HUES6 (cell line): ENCODE measurements around the gene ALG5.

Source experiments
- H3K27ac ChIP-seq: 2 replicates; pipeline ENCODE4 v1.7.0; 2013; ENCODE audit warnings: low read depth, mild to moderate bottlenecking, low read length, inconsistent platforms
- H3K27me3 ChIP-seq: 2 replicates; pipeline ENCODE4 v1.6.1; 2013; ENCODE audit warnings: low read length; ENCODE audit not compliant: control insufficient read depth, insufficient read depth
- H3K36me3 ChIP-seq: 2 replicates; pipeline ENCODE4 v1.6.1; 2013; ENCODE audit warnings: low read length; ENCODE audit not compliant: control insufficient read depth, insufficient read depth
- H3K4me1 ChIP-seq: 2 replicates; pipeline ENCODE4 v1.6.1; 2013; ENCODE audit warnings: low read length; ENCODE audit not compliant: control insufficient read depth, insufficient read depth
- H3K4me3 ChIP-seq: 2 replicates; pipeline ENCODE4 v1.5.1; 2013; ENCODE audit warnings: low read depth, low read length
- H3K9ac ChIP-seq: one replicate; pipeline ENCODE4 v1.6.1; 2013; ENCODE audit warnings: mild to moderate bottlenecking, low read length
- H3K9me3 ChIP-seq: 2 replicates; pipeline ENCODE4 v1.6.1; 2013; ENCODE audit warnings: low read depth, low read length; ENCODE audit not compliant: control insufficient read depth, insufficient read depth

ALG5 gene

DNA sequence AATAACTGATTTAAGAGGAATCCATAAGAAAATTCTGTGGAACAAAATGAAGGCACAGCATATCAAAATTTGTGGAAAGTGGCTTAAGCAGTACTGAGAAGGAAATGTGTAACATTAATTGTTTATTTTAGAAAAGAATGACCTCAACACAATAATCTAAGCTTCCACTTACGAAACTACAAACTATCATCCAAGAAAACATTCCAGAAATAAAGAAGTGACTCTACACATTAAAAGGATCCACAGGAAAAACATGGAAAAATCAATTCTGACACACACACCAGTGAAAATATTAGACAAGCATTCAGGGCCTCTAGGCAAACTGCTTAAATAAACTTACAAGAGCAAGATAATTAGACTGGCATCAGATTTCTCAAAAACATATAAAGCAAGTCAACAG is 15.5 kb upstream of the ALG5 start:
- peaks cover 94% of the 10 kb centered on the region for H3K36me3 ChIP-seq
- H3K4me1 ChIP-seq = no peaks in the 10 kb centered on the region
- no peak overlapping the region for H3K9ac ChIP-seq

DNA sequence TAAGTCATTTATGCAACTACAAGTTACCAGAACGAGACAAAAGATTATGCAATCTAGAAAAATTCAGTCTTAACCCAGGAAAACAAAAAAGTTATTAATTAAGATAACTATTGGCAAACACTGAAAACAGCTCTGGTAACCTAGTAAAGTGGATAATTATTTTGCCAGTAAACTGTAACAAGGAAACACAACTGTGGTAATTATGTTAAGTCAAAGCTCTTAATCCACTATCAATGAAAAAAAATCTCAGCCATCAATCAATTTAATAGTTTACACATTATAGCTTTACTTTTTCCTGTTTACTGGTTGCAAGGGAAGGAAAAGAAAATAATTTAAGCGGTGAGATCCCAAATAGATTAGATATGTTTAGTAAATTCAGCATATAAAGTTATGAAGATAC is 12.6 kb upstream of the ALG5 start:
- Histone ChIP-seq H3K27ac (no peak overlapping the region), H3K9me3 (no peaks in the 10 kb centered on the region), H3K4me3 (no peak overlapping the region), H3K36me3 (peaks cover 97% of the 10 kb centered on the region), H3K9ac (no peak overlapping the region), H3K27me3 (no peaks in the 10 kb centered on the region), H3K4me1 (no peaks in the 10 kb centered on the region)

More for the DNA sequence above, 15.5 kb upstream of the ALG5 start:
- no peak overlapping the region for H3K27ac ChIP-seq
- no peaks in the 10 kb centered on the region for H3K27me3 ChIP-seq
- no peak overlapping the region for H3K4me3 ChIP-seq
- no peaks in the 10 kb centered on the region for H3K9me3 ChIP-seq

DNA sequence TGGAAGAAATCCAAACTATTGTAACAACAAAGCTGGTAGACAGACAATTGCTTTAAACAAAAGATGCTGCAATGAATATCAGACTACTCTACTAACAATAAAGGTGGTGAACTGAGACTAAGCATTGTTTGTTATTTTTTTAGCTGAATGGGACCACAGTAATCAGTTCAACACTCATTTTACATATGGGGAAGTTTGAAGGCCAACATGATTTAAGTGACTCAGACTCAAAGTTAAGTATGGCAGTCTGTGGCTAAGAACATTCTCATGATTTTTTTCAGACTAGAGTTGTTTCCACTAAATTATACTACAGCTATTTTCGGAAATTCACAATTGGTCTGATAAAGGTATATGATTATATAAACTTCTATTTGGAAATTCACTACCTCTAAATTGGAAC is 11.9 kb upstream of the ALG5 start:
- H3K9me3 ChIP-seq = no peaks in the 10 kb centered on the region
- no peak overlapping the region for H3K9ac ChIP-seq
- H3K4me3 ChIP-seq = no peak overlapping the region
- no peaks in the 10 kb centered on the region for H3K4me1 ChIP-seq
- no peak overlapping the region for H3K27ac ChIP-seq
- H3K27me3 ChIP-seq = no peaks in the 10 kb centered on the region
- H3K36me3 ChIP-seq = peaks cover 99% of the 10 kb centered on the region

DNA sequence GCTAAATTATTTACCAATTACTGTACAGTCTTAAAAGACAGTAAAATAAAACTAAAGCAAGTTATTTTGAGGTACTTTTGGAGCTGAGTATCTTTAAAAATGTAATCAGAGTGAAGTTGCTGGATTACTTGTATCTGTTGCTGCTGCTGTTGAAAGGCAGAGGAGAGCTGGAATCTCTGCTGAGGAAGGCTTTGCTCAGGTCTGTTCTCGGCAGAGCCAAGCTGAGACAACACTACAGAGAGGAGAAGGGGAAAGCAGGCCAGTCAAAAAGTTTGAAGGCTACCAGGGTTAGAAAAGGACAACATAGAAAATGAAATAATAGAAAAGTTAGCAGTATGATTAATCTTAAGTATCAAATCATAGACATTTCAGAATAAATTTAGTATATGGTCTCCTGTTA is 11.3 kb upstream of the ALG5 start:
- no peaks in the 10 kb centered on the region for H3K9me3 ChIP-seq
- no peak overlapping the region for H3K9ac ChIP-seq
- H3K27ac ChIP-seq = no peak overlapping the region
- H3K27me3 ChIP-seq = no peaks in the 10 kb centered on the region
- no peaks in the 10 kb centered on the region for H3K4me1 ChIP-seq
- peaks cover 99% of the 10 kb centered on the region for H3K36me3 ChIP-seq
- no peak overlapping the region for H3K4me3 ChIP-seq

DNA sequence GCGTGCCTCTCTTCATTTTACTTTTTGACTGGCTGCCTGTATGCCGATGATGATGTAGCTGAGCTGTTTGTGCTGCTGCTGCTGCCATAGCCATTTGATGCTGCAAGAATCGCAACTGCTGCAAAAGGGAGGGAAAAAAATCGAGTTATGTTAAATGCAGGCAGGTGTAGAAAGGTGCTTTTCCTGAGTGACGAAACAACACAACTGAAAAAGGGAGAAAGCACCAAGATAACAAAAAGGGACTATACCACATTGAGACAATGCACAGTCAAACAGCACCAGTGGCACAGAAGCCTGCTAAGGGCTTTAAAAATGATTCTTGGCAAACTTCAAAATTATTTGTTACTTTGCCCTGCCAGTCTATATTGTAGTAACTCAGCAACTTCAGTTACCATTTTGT is 10.6 kb upstream of the ALG5 start:
- Histone ChIP-seq H3K27me3 (no peaks in the 10 kb centered on the region), H3K9me3 (no peaks in the 10 kb centered on the region), H3K4me3 (no peak overlapping the region), H3K27ac (peak overlapping the region; percentile 26; the same call in 1 of the 2 replicates), H3K4me1 (no peaks in the 10 kb centered on the region), H3K9ac (no peak overlapping the region), H3K36me3 (peaks cover 100% of the 10 kb centered on the region)

DNA sequence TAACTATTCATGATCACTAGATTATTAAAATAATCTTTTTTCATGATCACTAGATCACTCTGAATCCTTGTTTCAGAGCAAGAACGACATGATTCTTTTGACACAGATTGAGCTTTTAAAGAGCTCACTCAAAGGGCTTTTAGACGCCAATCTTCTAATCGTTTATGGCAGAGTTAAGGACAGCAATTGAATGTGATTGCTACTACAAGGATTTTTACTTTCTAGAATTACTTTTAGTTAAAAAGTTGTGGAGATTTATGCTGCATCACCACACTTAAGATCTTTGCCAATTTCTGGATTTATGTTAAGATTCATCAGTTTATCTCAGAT is 2.7 kb upstream of the ALG5 start:
- Histone ChIP-seq H3K36me3 (peaks cover 42% of the 10 kb centered on the region), H3K9ac (peak overlapping the region; percentile 100), H3K27me3 (no peaks in the 10 kb centered on the region), H3K4me3 (peak overlapping the region; percentile 99), H3K27ac (peak overlapping the region; percentile 95; the same call in 1 of the 2 replicates), H3K9me3 (no peaks in the 10 kb centered on the region), H3K4me1 (peaks cover 6% of the 10 kb centered on the region; the same call in 1 of the 2 replicates)

DNA sequence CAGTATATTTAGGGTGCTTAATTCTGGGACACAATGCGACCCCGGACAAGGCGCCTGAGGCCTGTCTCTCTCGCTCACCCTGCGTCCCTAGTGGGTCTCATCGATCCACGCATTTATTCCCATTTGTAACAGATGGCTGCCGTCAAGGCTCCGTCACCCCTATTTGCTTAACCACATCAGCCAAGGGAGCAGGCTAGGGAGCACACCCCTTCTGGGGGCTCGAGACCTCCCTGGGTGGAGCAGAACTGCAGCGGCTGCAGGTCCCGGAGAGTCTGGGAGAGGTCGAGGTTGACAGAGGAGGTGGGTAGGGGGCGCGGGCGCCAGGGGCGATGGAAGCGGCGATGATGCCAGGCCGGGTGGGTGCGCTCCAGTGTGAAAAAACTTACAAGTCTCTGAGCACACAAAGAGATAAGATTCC is 507 bp downstream of the ALG5 start:
- Histone ChIP-seq H3K4me1 (peaks cover 6% of the 10 kb centered on the region; the same call in 1 of the 2 replicates), H3K4me3 (peak overlapping the region; percentile 99), H3K27me3 (no peaks in the 10 kb centered on the region), H3K27ac (peak overlapping the region; percentile 77; the same call in 1 of the 2 replicates), H3K9me3 (no peaks in the 10 kb centered on the region), H3K9ac (peak overlapping the region; percentile 93), H3K36me3 (peaks cover 26% of the 10 kb centered on the region)

DNA sequence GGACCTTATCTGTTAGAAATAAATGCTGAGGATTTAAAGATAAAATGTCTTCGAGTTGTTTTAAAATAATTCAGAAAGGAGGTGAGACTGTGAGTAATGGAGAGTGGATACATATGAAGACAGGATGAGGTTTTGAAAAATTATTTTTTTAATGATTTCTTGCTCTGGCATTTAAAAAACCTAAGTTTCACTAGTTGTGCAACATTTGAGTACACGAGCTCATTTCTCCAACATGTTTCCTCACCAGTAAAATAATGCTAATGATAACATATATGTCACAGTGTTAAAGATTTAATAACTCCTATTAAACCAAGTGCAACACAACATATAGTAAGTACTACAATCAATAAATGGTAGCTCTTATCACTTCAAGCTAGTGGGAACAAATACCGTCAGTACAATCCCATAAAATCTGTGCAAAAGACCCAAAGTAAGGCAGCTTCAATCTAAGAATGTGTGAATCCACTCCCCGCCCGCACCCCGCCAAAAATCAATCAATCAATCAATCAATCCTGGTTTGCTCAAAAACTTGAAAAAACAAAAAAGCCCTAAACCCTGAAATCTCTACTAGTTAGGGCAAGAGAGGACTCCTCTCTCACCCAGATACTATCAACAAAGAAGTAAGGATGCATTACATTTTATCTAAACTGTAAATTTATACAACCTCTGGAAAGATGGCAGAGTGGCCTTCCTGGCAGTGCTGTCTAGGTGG is 1.3 kb downstream of the ALG5 start:
- peak overlapping the region; percentile 93 for H3K9ac ChIP-seq
- H3K27me3 ChIP-seq = no peaks in the 10 kb centered on the region
- H3K4me1 ChIP-seq = peaks cover 6% of the 10 kb centered on the region; the same call in 1 of the 2 replicates
- H3K36me3 ChIP-seq = peaks cover 26% of the 10 kb centered on the region
- no peak overlapping the region for H3K27ac ChIP-seq
- H3K9me3 ChIP-seq = no peaks in the 10 kb centered on the region
- peak overlapping the region; percentile 99 for H3K4me3 ChIP-seq

DNA sequence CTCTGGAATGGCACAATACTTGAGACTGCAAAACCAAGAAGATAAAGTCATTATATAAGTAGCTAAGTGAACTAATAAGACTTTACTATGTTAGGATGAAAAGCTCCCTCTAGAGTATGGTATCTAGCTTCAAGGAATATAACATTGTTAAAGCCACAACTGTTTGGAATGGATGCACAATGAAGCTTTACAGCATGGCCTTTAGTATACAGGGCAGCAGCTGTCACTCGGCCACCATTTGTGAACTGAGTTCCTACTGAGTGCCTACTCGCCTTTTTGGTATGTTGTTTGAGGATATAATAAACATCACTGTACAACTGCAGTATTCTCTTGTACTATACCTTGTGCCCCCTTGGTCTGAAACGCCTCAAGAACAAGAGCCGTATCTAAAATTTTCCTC is 6.8 kb downstream of the ALG5 start:
- no peak overlapping the region for H3K27ac ChIP-seq
- H3K27me3 ChIP-seq = no peaks in the 10 kb centered on the region
- H3K9ac ChIP-seq = no peak overlapping the region
- peaks cover 77% of the 10 kb centered on the region for H3K36me3 ChIP-seq
- H3K9me3 ChIP-seq = no peaks in the 10 kb centered on the region
- no peaks in the 10 kb centered on the region for H3K4me1 ChIP-seq
- H3K4me3 ChIP-seq = no peak overlapping the region

DNA sequence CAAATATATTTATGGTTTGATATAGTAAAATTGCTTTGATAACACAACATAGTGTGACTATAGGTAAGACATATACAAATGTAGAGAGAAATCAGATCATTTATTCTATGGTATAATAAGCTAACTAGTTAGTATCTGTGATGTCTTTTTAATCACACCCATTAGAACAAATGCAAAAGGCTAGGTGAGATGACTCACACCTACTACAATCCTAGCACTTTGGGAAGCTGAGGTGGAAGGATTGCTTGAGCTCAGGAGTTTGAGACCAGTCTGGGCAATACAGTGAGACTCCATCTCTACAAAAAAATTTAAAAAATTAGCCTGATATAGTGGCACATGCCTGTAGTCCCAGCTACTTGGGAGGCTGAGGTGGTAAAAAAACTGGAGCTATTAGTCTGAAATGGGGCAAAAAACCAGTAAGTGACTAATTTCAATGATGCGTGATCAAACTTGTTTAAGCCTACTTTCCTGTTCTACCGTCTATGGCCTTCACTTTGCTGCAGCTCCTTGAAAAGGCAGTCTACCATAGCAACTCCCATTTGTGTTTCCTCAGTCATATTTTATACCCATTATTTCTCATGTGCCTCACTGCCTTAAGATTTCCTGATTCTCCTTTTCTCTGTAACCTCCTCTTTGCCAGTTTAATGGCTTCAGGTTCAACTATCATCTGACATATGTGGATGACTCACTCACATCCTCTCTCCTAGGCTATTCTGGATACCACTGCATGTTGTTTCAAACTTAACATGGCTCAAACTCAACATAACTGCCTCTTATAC is 12.5 kb downstream of the ALG5 start:
- Histone ChIP-seq H3K9ac (no peak overlapping the region), H3K36me3 (peaks cover 93% of the 10 kb centered on the region), H3K27ac (no peak overlapping the region), H3K4me3 (no peak overlapping the region), H3K27me3 (no peaks in the 10 kb centered on the region), H3K4me1 (no peaks in the 10 kb centered on the region), H3K9me3 (no peaks in the 10 kb centered on the region)

DNA sequence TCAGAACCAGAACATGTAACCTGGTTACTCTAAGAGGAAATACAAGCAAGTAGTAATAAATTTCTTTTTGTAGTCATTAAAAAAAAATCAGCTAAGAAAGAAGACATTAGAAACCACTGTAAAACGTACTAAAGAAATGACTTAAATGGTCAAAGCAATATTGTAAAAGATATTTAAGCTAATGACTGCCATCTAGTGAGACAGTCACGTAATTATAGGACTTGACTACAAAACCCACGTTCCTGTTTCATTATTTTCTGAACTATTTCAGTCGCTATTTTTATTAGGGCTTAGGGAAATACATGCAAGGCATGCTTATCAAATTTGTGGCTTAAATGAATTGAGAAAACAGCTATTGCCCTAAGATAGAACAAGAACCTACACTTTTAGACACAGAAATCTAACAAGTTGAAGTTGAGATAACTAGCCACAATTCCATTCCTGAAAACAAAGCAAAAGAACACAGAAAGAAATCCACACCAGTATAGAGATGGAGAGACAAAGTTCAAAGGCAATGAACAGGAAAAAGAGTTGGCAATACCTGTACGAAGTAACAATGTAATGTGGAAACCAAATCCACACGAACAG is 17.9 kb downstream of the ALG5 start:
- Histone ChIP-seq H3K4me3 (no peak overlapping the region), H3K27ac (no peak overlapping the region), H3K27me3 (no peaks in the 10 kb centered on the region), H3K36me3 (peaks cover 62% of the 10 kb centered on the region), H3K9me3 (no peaks in the 10 kb centered on the region), H3K4me1 (no peaks in the 10 kb centered on the region), H3K9ac (no peak overlapping the region)
